NCI-H82 (cell line): Measurements from ENCODE around the gene LAMA4.

ENCODE experiments used
- DNase-seq: peaks from one replicate; lab custom pipeline; 2025; lab: John Stamatoyannopoulos, UW

The LAMA4 gene

DNA sequence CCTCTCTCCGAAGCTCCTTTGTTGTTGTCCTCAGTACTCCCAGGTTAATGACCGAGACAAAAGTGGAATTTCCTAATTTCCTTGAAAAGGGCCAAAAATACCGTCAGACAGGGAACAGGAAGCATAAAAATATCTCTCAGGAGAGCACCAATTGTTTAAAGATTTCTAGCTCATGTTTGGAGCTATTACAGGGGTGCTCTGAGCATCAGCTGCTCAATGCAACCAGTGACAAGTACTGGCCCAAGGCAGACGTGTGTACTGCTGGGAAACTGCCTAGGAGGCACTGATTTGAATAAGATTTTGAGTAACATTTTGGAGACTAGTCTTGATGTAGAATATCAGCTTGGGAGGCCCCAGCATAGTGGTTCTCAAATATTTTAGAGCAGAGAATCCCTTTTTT is 17.3 kb downstream of the LAMA4 start:
- DNase-seq: no peak

DNA sequence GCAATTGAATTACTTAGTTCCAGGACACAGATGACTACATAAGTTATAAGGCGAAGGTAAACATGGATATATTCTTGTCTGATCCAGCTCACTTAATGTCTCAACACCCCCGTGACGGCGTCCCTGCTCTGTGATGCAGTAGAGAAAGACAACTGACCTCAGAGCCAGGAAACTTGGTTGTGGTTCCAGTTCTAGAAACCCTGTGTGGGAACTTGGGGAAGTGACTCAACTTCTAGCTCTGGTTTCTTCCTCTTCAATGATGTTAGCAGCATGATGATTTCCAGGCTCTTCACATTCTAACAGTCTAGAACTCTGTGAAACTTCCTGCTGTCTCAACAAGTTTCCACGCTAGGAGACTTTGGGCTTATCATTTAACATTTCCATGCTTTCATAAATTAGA is 18.4 kb downstream of the LAMA4 start:
- DNase-seq: no peak

DNA sequence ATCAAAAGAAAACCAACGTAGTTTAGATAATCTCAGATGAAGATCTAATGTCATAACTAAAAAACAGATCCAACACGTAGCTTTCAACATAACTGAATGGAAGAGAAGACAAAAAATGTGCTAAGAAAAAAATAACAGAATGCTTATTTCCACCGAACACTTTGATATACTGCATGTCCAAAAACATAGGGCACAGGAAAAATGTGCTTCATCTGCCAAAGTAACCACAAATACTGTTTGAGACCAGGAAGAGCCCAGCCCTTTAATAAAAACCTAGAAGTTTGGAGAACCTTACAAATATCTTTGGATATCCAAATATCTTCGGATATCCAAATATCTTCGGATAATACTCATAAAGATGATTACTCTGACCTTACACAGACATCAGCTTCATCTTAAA is 19.8 kb downstream of the LAMA4 start:
- no peak for DNase-seq

DNA sequence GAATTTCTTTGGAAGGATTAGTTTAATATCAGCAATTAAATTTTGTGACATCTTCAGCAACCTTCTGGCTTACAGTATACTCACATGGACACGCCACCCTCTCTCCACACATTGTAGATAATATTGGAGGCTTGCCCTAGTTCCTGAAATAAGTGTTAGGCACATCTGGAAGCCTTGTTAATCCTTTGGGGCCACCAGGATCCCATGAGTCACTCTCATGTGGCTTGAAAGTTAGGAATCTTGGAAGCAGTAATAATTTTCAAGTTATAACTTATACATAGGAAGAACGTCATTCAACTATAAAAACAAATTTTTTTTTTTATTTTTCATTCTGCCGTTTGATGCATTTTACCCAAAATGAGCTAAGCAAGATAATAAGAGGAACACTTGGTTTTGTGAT is 20.5 kb downstream of the LAMA4 start:
- DNase-seq: no peak

DNA sequence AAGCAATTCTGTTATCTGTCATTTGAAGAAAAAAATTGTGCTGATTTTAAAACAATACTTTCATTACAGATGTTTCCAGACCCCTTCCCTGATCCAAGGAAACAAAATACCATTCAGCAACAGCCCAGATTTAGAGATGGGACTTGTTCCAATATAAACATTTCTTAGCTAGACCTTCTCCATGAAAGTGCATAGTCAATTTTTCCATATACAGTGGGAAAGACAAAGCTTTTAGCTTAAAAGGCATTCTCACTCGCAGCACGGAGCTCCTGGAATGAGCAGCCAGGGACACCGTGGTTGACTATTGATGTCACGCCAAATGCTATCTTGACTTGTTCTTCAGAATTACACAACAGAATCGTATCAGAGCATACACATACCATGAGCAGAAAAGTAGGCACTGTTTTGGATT is 21.5 kb downstream of the LAMA4 start:
- no peak for DNase-seq

DNA sequence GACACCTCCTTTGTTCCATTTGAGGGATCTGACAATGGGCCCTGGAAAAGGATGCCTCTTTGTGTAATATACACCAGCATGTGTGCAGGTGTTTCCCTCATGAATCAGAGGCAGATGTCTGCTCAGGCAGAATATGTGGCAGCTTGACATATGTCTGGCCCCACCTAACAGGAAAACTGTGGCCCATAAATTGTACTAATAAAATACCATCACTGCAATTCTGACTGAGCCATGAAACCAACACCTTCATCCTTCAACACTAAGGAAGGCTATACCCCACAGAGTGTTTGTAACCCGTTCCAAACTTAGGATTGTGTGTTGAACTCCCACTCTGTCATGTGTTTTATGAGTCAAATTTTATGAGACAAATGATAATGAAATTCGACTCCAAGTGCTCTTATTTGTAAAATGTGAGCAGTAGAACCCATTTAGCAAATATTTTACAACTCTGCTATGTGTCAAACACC is 22.7 kb downstream of the LAMA4 start:
- peak; percentile 23 for DNase-seq

DNA sequence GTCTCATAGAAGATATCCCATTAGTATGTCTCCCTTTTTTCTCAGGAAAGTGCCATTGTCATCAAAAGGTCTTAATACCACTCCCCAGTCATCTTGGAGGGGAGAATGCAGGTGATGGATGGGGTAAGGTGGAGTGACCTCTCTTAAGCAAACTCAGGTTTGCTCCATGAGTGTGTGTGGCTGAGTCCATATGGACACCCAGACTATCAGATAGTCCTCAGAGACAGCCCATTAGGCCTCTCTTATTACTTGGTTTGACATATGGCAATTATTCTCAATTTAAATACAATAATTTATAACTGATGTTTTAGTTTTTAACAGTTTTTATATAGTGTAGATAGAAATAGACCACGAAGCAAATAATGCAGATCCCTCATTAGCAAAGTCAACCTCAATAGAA is 23.2 kb downstream of the LAMA4 start:
- no peak for DNase-seq

DNA sequence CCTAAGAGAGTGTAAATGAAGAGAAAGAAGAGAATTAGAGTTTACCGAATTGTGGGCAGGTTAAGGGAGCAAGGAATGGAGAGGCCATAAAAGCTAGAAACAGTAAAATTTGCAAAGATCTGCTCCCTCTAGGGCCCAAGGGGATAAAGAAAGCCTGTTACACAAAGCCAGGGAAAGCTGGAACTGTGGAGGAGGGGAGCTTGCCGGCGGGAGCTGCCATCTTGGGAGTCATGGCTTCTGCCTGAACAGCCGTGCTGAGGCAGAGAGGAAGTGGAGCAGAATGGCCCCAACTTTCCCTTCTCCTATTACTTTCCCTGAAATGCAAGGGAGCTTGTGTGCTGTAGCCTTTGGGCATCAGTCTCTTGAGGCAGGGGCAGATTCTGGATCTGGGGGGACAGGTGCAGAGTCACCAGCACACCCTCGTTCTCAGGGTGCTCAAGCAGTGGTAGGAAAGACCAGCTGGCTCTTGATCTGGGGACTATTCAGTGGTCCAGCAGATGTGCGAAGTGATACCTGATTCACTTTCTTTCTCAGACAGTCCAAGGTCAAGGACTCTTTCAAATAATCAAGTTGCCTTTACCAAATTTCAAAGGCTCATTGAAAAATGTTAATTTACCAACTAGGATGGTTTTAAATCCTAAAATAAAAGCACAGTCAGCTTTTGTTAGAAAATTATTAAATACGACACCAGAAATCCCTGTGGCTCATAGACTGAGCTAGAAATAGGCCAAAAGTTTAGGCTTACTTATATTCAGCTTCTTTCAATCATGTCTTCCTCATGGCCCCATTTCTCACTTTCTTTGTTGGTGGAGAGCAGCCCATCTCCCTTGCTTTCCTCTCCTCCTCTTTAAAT is 25.7 kb downstream of the LAMA4 start:
- DNase-seq: no peak

DNA sequence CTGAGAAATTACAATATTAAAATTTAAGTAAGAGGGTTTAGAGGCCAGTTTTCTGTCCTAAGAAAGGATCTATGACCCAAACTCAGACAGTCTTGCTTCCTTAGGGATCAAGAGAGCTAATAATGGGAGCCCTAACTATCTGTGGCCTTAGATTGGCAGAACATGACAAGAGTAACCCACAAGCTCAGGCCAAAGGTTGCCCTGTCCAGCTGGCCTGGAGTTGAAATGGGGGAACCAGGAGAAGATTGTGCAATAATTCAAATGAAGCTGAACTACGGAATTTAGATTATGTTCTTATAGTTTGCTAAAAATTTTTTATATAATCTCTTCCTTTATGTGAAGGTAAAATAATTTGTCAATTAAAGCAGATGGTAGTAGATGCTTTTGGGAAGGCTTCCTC is 26.4 kb downstream of the LAMA4 start:
- no peak for DNase-seq

DNA sequence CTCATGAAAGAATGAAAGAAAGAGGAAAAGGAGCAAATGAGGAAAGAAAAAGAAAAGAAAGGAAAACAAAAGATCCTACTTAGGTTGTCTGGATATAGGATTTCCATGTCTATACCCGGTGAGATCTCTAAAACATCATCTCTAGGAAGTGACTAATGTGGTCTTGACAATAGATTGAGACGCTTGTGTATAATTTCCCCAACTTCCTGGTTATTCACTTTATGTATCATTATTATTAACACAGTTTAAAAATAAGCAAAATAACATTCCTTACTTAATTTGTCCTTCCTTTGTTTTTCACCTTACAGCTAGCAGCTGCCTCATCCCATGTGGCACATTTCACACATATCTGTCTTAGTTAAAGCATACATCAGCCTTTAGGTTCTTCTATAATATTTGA is 27.0 kb downstream of the LAMA4 start:
- DNase-seq: no peak

DNA sequence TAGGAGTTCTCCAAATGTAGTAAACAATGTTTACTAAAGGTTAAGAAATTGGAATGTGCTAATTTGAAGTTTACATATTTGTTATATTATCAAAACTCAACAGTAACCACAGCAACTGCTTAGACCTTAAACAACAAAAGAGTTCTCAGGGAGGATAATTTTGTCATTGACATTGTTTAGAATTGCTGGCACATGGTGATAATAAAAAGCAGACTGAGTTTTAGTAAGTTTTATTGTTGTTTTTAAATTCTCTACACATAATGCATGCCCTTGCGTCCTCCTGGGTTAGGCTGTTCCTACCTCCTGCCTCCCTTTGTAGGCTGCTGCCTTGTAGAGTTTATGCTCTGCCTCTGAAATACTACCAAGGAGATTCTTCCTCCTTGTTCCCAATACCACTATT is 28.7 kb downstream of the LAMA4 start:
- DNase-seq: no peak

DNA sequence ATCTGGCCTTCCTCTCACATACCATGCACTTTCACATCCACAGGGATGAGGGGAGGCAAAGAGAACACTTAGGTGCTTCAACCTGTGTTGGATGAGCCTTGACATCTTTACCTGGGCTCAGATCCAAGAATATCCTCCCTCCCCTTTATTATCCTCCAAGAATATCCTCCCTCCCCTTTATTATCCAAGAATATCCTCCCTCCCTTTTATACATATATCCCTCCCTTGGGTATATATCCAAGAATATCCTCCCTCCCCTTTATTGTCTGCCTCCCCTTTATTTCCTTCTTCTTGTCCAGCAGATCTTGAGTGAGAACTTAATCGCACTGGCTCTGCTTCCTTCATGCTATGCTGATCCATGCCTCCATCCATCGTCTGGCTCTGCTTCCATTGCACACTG is 30.3 kb downstream of the LAMA4 start:
- DNase-seq: no peak

DNA sequence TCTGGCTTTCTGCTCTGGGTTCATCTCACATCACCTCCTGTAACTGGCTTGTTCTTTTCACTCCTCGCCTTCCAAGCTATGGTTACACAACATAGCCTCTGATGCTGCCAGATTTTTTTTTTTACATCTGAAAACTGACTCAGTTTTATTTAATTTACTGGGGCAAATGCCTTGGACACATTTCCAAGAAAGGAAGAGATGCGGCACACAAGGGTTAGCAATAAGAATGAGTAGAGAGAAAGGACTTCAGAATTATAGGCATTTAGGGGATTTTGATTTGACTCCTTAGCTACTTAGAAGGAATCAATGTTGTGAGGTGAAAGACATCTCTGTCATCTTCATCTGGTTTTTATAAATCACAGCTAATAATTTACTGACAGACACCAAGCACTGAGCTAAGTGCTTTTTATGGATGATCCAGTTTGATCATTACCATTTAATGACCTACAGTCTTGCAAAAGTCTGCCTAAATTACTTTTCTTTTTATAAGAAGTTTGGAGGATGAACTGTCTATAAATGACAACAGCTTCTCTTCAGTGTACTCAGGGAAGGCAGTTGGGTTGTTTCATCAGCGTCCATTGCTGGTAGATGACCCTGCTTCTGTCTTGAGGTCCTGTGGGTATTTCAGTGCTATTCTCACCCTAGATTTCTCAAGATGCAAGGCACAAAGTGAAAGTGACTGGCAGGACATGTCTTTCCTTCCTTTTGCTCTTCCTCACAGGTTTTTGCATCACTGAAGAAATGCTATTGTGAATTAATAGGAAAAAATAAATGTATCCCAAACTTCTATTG is 31.1 kb downstream of the LAMA4 start:
- no peak for DNase-seq

DNA sequence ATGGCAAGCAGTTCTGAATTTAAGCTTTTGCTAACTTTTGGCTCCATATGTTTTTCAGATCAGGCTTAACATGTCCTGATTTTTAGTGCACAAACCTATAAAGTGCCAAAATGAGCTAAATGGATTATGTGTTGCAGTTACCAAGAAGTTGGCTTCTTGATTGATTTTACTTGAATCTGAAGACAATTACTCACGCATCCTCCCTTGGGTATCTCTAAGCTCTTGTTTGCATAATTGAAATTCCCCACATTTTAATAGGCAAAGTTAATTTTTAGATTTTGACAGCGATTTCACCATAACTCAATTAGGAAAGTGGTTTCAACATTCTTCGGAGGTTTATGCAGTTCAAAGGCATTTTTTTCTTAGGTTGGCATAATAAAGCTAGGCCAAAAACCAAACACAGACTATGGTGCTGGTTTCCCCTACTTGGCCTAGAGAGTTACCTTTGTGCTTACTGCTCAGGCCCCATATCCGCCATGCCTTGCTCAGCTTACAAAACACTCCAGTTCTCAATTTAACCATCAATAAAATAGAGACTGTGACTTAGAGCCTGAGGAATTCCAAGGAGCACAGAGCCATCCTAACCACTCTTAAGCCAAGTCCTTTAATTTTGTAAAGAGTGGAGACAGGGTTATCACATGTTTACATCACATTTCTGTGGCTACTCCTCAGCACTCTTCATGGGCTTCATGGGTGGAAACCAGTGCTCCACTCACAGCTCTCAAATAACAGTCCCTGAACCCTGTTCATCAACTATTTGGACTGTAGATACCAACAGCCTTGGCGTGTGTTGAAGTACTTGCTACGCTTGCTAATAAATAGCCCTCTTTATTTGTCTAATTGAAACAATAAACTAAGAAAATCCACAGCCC is 32.1 kb downstream of the LAMA4 start:
- no peak for DNase-seq

DNA sequence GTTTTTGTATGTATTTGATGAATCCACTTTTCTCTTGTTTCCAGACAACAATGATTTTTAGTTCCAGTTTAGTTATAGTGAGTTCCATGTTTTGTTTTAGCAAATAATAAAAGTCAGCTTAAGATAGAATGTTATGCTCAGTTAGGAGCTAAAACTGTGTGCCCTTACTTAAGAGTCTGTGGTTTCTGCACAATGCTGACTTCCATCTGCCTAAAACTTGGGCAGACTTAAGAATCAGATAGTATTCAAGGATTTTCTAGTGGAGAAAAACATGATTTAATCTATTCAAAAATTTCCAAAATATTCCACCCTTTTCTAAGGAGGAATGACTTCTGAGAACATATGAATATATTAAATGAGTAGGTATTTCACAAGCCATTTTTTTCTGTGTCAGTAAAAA is 32.8 kb downstream of the LAMA4 start:
- DNase-seq: no peak

DNA sequence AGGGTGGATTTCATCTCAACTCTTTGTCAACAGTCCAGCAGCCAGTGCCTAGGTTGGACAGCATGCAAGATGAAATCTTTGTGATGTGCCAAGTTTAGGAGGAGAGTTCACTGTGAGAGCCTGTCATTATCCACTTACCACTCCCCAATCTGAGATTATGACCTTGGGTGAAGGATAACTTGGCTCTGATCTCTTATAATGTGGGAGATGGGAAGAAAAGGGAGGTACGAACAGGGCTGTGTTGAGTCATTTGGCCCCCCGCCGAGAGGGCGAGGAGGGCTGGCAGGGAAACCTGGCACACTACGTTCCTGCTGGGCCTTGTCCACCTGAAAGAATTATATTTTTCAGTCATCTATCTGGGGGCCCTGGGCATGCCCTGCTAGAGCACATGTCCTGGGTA is 35.8 kb downstream of the LAMA4 start:
- no peak for DNase-seq

DNA sequence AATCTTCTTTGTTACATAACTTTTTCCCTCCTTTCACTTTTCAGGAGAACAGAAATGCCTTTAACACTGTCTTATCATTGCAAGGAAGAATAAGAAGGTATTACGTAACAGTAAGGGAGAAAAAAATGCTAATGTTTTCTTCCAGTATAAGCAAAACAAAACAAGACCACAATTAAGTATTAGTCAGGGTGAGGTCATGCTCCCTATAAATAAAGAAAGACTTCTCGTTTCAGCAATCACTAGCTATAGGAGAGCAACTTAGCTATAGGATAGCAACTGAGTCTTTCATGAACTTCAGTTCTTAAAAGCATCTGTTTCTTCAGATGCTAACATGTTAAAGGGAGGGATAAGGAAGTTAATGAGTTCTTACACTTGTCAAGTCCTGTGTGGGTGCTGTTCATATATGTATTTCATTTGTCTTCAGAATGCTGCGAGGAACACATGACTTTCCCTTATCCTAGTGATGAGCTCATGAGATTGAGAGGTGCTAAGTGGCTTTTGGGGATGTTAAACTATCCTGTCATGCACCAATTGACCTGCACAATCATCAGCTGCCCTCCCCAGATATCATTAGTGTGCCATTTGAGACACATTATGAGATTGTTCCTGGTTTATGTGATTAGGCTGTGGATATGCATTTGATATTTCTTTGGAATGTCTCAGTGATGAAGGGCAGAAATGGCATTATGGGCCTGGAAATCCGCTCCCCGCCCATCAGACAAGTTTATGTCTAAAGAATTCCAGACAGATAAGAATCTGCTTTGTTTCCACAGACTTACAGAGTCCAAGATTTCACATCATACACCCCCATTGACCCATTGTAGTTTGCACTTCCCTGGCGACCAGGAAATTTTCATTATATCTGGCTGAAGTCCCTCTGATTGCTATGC is 37.5 kb downstream of the LAMA4 start:
- peak; percentile 50 for DNase-seq

DNA sequence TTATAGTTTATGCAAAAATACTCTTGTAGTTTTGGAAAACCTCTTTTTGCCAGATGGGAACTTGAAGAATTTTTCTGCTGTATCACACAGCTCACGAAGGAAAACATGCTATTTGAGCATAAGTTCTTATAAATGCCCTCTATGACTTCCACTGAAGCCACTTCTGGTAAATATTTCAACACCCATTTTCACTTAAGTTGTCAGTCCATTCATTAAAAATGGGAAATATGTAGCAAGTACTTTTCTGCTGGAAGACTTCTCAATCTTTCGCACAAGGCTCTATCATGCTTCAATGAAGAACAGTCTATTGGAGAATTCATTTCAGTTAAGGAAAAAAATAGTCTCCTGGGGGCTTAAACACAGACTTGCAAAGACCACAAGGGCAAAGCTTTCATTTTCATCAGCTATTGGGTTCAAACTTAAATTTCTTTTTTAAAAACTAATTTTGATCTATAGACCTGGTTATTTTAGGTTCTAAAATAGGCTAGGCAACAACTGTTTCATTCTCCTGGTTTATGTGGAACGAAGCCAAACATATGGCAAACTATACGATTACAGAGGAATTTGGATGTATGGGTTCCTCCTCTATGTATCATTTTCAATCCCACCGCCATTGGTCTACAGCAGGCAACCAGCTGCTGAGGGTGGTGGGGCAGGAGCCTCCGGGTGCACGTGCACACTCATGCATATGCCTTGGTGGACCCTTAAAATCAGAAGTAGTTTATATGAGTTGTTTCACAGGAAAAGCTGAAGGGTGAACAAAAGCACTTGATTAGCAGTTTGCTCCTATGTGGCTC is 38.7 kb downstream of the LAMA4 start:
- no peak for DNase-seq

DNA sequence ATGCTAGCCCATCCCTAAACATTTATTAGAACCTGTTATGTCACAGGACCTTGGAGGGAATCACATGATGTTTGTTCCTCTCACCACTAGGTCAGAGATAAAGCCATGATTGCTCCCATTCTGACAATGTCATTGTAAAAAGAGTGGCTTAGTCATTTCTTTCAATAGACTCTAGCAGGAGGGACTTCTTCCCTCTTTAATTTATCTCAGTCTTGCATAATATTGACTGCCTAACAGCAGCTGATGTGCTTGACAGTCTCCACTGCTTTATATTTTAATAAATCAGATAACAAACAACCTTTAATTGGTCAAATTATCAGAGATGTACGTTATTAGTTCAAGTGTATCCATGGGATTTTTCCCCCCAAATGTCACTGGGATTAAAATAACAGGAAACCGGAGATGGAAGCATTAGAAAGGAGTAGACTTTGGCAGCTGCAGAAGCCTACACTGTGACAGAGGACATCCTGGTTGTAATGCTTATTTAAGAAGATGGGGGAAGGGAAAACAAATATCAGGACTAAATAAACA is 39.6 kb downstream of the LAMA4 start:
- DNase-seq: no peak

DNA sequence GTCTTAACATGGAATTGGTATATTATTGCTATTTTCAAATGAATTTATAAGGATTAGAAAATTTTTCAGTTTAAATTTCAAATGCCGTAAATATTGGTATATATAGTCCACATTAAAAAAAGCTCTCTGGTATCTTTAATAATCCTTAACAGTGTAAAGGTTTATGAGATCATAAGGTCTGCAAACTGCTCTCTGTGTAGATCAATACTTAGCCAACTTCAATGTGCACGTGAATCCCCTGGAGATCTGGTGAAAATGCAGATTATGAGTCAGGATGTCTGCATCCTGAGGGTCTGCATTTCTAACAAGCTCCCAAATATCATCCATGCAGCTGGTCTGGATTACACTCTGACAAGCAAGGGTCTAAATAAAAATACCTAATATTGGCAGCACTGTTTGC is 43.5 kb downstream of the LAMA4 start:
- no peak for DNase-seq
